Parathyroid adenoma (tissue), 2 donors: ENCODE data around the gene TBC1D12.

ENCODE experiments used
- H2AFZ ChIP-seq: fragments of 300-600 bp; sonication (generic); one replicate; pipeline ENCODE4 v1.7.0; 2017; ENCODE audit warnings: antibody characterized with exemption, mild to moderate bottlenecking
- H3K27ac ChIP-seq: fragments of 300-600 bp; sonication (generic); one replicate; pipeline ENCODE4 v1.7.0; 2017
- H3K27me3 ChIP-seq: fragments of 300-600 bp; sonication (generic); one replicate; pipeline ENCODE4 v1.7.0; 2017; ENCODE audit warnings: low read length; ENCODE audit not compliant: control insufficient read depth, insufficient read depth
- H3K36me3 ChIP-seq: fragments of 300-600 bp; sonication (generic); one replicate; pipeline ENCODE4 v1.7.0; 2017; ENCODE audit warnings: low read length; ENCODE audit not compliant: control insufficient read depth, insufficient read depth
- H3K4me1 ChIP-seq: fragments of 300-600 bp; sonication (generic); one replicate; pipeline ENCODE4 v1.7.0; 2017; ENCODE audit warnings: control low read depth
- H3K4me2 ChIP-seq: fragments of 300-600 bp; sonication (generic); one replicate; pipeline ENCODE4 v1.7.0; 2017; ENCODE audit warnings: low read length
- H3K4me3 ChIP-seq: fragments of 300-600 bp; sonication (generic); one replicate; pipeline ENCODE4 v1.7.0; 2017; ENCODE audit warnings: low read depth, low read length
- H3K79me2 ChIP-seq: fragments of 300-600 bp; sonication (generic); one replicate; pipeline ENCODE4 v1.7.0; 2017; ENCODE audit warnings: control low read depth
- H3K9ac ChIP-seq: fragments of 300-600 bp; sonication (generic); one replicate; pipeline ENCODE4 v1.7.0; 2017; ENCODE audit warnings: mild to moderate bottlenecking
- H3K9me3 ChIP-seq: fragments of 300-600 bp; sonication (generic); one replicate; pipeline ENCODE4 v1.7.0; 2017; ENCODE audit warnings: low read length; ENCODE audit not compliant: control insufficient read depth
- TF ChIP-seq, protein P1 (sequence below): fragments of 300-600 bp; sonication (generic); IDR thresholded peaks from one replicate; pipeline ENCODE4 v1.7.0; 2017; ENCODE audit warnings: antibody characterized with exemption, mild to moderate bottlenecking
- donor health status: primary hyperparathyroidism.

TBC1D12 gene

DNA sequence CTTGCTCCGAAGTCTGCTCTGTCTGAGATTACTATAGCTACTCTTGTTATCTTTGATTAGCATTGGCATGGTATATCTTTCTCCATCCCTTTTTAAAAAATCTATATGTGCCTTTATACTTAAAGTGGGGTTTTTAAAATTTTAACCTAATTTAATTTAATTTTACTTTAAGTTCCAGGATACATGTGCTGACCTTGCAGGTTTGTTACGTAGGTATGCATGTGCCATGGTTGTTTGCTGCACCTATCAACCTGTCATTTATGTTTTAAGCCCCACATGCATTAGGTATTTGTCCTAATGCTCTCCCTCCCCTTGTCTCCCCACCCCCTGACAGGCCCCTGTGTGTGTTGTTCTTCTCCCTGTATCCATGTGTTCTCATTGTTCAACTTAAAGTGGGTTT is 54.6 kb downstream of the TBC1D12 start:
- Histone ChIP-seq H3K36me3 (no peaks in the 10 kb centered on the region), H3K79me2 (peaks cover 16% of the 10 kb centered on the region), H2AFZ (no peak overlapping the region), H3K27me3 (no peaks in the 10 kb centered on the region), H3K4me1 (no peaks in the 10 kb centered on the region), H3K9me3 (no peaks in the 10 kb centered on the region), H3K4me3 (no peak overlapping the region), H3K9ac (no peak overlapping the region), H3K27ac (no peak overlapping the region), H3K4me2 (no peak overlapping the region)
- TF ChIP-seq, protein P1, sequence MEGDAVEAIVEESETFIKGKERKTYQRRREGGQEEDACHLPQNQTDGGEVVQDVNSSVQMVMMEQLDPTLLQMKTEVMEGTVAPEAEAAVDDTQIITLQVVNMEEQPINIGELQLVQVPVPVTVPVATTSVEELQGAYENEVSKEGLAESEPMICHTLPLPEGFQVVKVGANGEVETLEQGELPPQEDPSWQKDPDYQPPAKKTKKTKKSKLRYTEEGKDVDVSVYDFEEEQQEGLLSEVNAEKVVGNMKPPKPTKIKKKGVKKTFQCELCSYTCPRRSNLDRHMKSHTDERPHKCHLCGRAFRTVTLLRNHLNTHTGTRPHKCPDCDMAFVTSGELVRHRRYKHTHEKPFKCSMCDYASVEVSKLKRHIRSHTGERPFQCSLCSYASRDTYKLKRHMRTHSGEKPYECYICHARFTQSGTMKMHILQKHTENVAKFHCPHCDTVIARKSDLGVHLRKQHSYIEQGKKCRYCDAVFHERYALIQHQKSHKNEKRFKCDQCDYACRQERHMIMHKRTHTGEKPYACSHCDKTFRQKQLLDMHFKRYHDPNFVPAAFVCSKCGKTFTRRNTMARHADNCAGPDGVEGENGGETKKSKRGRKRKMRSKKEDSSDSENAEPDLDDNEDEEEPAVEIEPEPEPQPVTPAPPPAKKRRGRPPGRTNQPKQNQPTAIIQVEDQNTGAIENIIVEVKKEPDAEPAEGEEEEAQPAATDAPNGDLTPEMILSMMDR, result no peak

DNA sequence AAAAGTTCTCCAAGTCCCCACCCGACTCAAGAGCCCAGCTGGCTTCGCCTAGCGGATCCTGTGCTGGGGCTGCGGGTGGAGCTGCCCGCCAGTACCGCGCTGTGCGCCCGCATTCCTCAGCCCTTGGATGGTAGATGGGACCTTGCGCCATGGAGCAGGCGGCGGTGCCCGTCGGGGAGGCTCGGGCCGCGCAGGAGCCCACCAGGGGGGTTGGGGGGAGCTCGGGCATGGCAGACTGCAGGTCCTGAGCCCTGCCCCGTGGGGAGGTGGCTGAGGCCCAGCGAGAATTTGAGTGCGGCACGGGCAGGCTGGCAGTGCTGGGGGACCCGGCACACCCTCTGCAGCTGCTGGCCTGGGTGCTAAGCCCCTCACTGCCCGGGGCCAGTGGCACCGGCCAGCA is 57.0 kb downstream of the TBC1D12 start:
- H3K27me3 ChIP-seq, result no peaks in the 10 kb centered on the region
- no peaks in the 10 kb centered on the region for H3K36me3 ChIP-seq
- H3K9ac ChIP-seq, result no peak overlapping the region
- H3K79me2 ChIP-seq, result peaks cover 17% of the 10 kb centered on the region
- no peak overlapping the region for H3K4me2 ChIP-seq
- no peak overlapping the region for H2AFZ ChIP-seq
- H3K4me3 ChIP-seq, result no peak overlapping the region
- no peaks in the 10 kb centered on the region for H3K4me1 ChIP-seq
- peaks cover 3% of the 10 kb centered on the region for H3K9me3 ChIP-seq
- TF ChIP-seq, protein P1, result no peak
- H3K27ac ChIP-seq, result no peak overlapping the region

DNA sequence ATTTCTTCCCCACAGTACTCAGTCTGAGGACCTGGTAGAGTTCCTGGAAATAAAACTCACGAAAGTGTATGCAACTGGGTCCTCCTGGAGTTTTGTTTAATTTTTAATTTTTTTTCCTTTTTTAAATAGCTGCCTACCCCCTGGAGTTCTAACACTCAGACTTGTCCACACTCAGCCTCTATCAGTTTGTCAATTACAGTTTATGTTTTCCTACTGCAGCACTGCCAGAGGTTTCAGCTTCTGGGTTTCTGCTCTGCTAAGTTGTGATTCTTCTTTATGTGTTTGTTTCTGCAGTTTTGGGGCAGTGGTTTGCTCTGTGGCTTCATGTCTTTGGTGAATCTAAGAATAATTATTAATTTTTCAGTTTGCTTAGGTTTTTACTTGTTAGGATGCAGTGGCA is 59.2 kb downstream of the TBC1D12 start:
- Histone ChIP-seq H2AFZ (no peak overlapping the region), H3K9ac (no peak overlapping the region), H3K27ac (no peak overlapping the region), H3K79me2 (peaks cover 20% of the 10 kb centered on the region), H3K36me3 (no peaks in the 10 kb centered on the region), H3K4me1 (no peaks in the 10 kb centered on the region), H3K4me3 (no peak overlapping the region), H3K4me2 (no peak overlapping the region), H3K27me3 (no peaks in the 10 kb centered on the region), H3K9me3 (peaks cover 3% of the 10 kb centered on the region)
- TF ChIP-seq, protein P1, result no peak

DNA sequence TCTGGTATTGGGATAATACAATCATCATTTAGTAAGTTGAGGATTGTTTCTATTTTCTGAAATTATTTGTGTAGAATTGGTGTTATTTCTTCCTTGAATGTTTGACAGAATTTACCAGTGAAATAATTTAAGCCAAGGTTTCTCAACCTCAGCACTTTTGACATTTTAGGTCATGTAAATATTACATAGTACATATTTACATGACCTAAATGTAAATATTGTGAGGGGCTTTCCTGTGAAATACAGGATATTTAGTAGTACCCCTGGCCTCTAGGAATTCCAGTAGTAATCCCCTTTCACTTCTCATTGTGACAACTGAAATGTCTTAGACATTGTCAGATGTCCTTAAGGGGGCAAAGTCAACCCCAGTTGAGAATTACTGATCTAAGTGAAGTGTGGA is 59.8 kb downstream of the TBC1D12 start:
- H3K79me2 ChIP-seq, result peaks cover 14% of the 10 kb centered on the region
- H3K4me3 ChIP-seq, result no peak overlapping the region
- no peaks in the 10 kb centered on the region for H3K36me3 ChIP-seq
- H3K9ac ChIP-seq, result no peak overlapping the region
- H3K9me3 ChIP-seq, result peaks cover 3% of the 10 kb centered on the region
- H3K4me2 ChIP-seq, result no peak overlapping the region
- H3K27ac ChIP-seq, result no peak overlapping the region
- H2AFZ ChIP-seq, result no peak overlapping the region
- TF ChIP-seq, protein P1, result no peak
- no peaks in the 10 kb centered on the region for H3K4me1 ChIP-seq
- H3K27me3 ChIP-seq, result no peaks in the 10 kb centered on the region

DNA sequence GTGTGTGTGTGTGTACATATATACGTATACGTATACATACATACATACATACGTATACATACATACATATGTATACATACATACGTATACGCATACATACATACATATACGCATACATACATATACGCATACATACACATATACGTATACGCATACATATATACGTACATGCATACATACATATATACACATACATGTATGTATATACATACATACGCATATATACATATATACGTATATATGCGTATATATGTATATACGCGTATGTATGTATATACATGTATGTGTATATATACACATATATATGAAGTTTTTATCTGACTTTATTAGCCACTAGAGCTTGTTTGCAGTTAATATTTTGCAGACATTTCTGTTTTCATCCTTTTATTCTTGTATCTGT is 63.3 kb downstream of the TBC1D12 start:
- H3K4me3 ChIP-seq, result no peak overlapping the region
- no peak overlapping the region for H3K4me2 ChIP-seq
- H3K27ac ChIP-seq, result no peak overlapping the region
- H2AFZ ChIP-seq, result no peak overlapping the region
- H3K9me3 ChIP-seq, result peaks cover 3% of the 10 kb centered on the region
- H3K79me2 ChIP-seq, result peaks cover 6% of the 10 kb centered on the region
- TF ChIP-seq, protein P1, result no peak
- H3K36me3 ChIP-seq, result no peaks in the 10 kb centered on the region
- no peaks in the 10 kb centered on the region for H3K4me1 ChIP-seq
- no peaks in the 10 kb centered on the region for H3K27me3 ChIP-seq
- no peak overlapping the region for H3K9ac ChIP-seq
